K562 (cell line): ENCODE data around the gene SLITRK4. TPM values are rescaled to one million over a fixed set of nuclear protein-coding genes. Genes with fewer than 3 reads are reported as not detected.

Source experiments
- polyA plus RNA-seq, 8 experiments: library from polyadenylated mRNA; depleted of rRNA in 4 of 8; stranded (reverse) in 5 of 8; unstranded in 3 of 8; fragments of >200 nt; fragmentation: Nextera tagmentation in 2 of 8; fragmentation: Illumina TruSeq in 1 of 8; extraction: Ambion mirVana in 2 of 8; extraction: Trizol in 1 of 8; gene quantifications; 2 replicates each; pipeline versions ENCODE4 v1.2.1 to v1.2.3, GENCODE V29; 2011 to 2014; ENCODE audit warnings: inconsistent platforms in 1 of 8, missing spikeins in 1 of 8
- total RNA-seq, 7 experiments: library from RNA; depleted of rRNA in 6 of 7; stranded (reverse); fragments of >200 nt in 6 of 7; fragmentation: Illumina TruSeq in 2 of 7; extraction: Trizol in 2 of 7; gene quantifications; 2 replicates each; pipeline versions ENCODE4 v1.2.1 to v1.2.3, GENCODE V29; 2011 to 2021; ENCODE audit warnings: low replicate concordance in 1 of 7

SLITRK4 gene
- total and polyA plus RNA-seq, 9 of the 15 experiments (the other 6 are each of a cell fraction or from before 2014, with no cell fraction given), result not detected

Other genes starting within 250 kb of the SLITRK4 start
- gene SPANXN3, start 118.6 kb downstream of the SLITRK4 start, total RNA-seq (2014; rRNA removed), result not detected in 2 replicates
- not detected in 2 replicates for gene SPANXN3, start 118.6 kb downstream of the SLITRK4 start, total RNA-seq (2014; rRNA removed; fragmentation: Illumina TruSeq; extraction: Trizol)
- gene SPANXN3, start 118.6 kb downstream of the SLITRK4 start, total RNA-seq (2015; rRNA removed; fragmentation: Illumina TruSeq; extraction: Trizol), result not detected in 2 replicates
- gene SPANXN3, start 118.6 kb downstream of the SLITRK4 start, total RNA-seq (2021), result not detected in 2 replicates
- gene SPANXN3, start 118.6 kb downstream of the SLITRK4 start, polyA plus RNA-seq (2011; rRNA removed), result not detected in 2 replicates
- not detected in 2 replicates for gene SPANXN3, start 118.6 kb downstream of the SLITRK4 start, polyA plus RNA-seq (2014; fragmentation: Illumina TruSeq; extraction: Trizol)
- gene SPANXN3, start 118.6 kb downstream of the SLITRK4 start, polyA plus RNA-seq (2014; fragmentation: Nextera tagmentation; extraction: Ambion mirVana), result not detected
- gene SPANXN3, start 118.6 kb downstream of the SLITRK4 start, polyA plus RNA-seq (2014; rRNA removed), result not detected in 2 replicates
- not detected in 2 replicates for gene SPANXN2, start 84.7 kb upstream of the SLITRK4 start, total RNA-seq (2014; rRNA removed)
- gene SPANXN2, start 84.7 kb upstream of the SLITRK4 start, total RNA-seq (2014; rRNA removed; fragmentation: Illumina TruSeq; extraction: Trizol), result not detected in 2 replicates
- gene SPANXN2, start 84.7 kb upstream of the SLITRK4 start, total RNA-seq (2015; rRNA removed; fragmentation: Illumina TruSeq; extraction: Trizol), result not detected in 2 replicates
- gene SPANXN2, start 84.7 kb upstream of the SLITRK4 start, total RNA-seq (2021), result not detected in 2 replicates
- not detected in 2 replicates for gene SPANXN2, start 84.7 kb upstream of the SLITRK4 start, polyA plus RNA-seq (2011; rRNA removed)
- not detected in 2 replicates for gene SPANXN2, start 84.7 kb upstream of the SLITRK4 start, polyA plus RNA-seq (2014; fragmentation: Illumina TruSeq; extraction: Trizol)
- gene SPANXN2, start 84.7 kb upstream of the SLITRK4 start, polyA plus RNA-seq (2014; fragmentation: Nextera tagmentation; extraction: Ambion mirVana), result not detected
- not detected in 2 replicates for gene SPANXN2, start 84.7 kb upstream of the SLITRK4 start, polyA plus RNA-seq (2014; rRNA removed)
- not detected in 2 replicates for gene UBE2NL, start 248.0 kb upstream of the SLITRK4 start, total RNA-seq (2014; rRNA removed)
- gene UBE2NL, start 248.0 kb upstream of the SLITRK4 start, total RNA-seq (2014; rRNA removed; fragmentation: Illumina TruSeq; extraction: Trizol), result not detected in 2 replicates
- gene UBE2NL, start 248.0 kb upstream of the SLITRK4 start, total RNA-seq (2015; rRNA removed; fragmentation: Illumina TruSeq; extraction: Trizol), result not detected in 2 replicates
- not detected in 2 replicates for gene UBE2NL, start 248.0 kb upstream of the SLITRK4 start, total RNA-seq (2021)
- gene UBE2NL, start 248.0 kb upstream of the SLITRK4 start, polyA plus RNA-seq (2011; rRNA removed), result not detected in 2 replicates
- not detected in 2 replicates for gene UBE2NL, start 248.0 kb upstream of the SLITRK4 start, polyA plus RNA-seq (2014; fragmentation: Illumina TruSeq; extraction: Trizol)
- gene UBE2NL, start 248.0 kb upstream of the SLITRK4 start, polyA plus RNA-seq (2014; fragmentation: Nextera tagmentation; extraction: Ambion mirVana), result under 1 TPM; 0.04 to 0.07 TPM
- not detected in 2 replicates for gene UBE2NL, start 248.0 kb upstream of the SLITRK4 start, polyA plus RNA-seq (2014; rRNA removed)